Measurements from ENCODE around the gene GLT8D2. TPM values are rescaled to one million over a fixed set of nuclear protein-coding genes. Genes with fewer than 3 reads are reported as not detected.

Gene GLT8D2
- total and polyA plus RNA-seq, 2 experiments from 2014 or later = 4.2 to 8.5 TPM

DNA sequence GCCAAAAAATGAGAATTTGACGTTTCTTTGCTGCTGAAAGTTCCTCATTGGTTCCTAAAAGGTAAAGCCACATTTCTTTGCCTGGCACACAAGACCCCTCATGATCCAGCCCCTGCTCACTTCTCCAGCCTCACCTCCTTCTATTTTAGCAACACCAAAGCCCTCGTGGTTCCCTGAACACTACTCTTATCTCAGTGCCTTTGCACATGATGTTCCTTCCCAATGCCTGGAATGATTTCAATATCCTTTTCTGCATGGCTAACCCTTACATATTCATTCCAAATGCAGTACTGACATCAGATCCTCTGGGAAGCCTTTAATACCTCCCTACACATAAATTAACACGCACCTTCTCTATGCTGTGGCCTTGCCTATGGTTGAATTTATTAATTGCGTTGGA lies 39.9 kb downstream of the GLT8D2 start:
- no peak overlapping the region for H2AFZ ChIP-seq
- DNase-seq (ENCODE audit: low spot score) (no peak), ATAC-seq (no peak)
- H3F3A ChIP-seq (replicated peaks; ENCODE audit: low read depth) = no peaks in the 10 kb centered on the region
- Mint-ChIP-seq H3K4me1 (no peaks in the 10 kb centered on the region), H3K27me3 (ENCODE audit: insufficient read depth, low read depth, poor library complexity) (peaks cover 7% of the 10 kb centered on the region), H3K9me3 (peaks cover 12% of the 10 kb centered on the region), H3K27ac (no peak overlapping the region), H3K36me3 (ENCODE audit: low read depth) (peaks cover 3% of the 10 kb centered on the region; the same call in 1 of the 3 replicates), H3K4me3 (no peak overlapping the region)
- H3K4me1 ChIP-seq (ENCODE audit: insufficient read depth) = no peaks in the 10 kb centered on the region
- no peaks in the 10 kb centered on the region for H4K20me1 ChIP-seq (replicated peaks; ENCODE audit: insufficient read depth)
- no peak overlapping the region for H3K27ac ChIP-seq (ENCODE audit: low read depth)
- no peaks in the 10 kb centered on the region for H3K36me3 ChIP-seq (ENCODE audit: insufficient read depth)
- no peaks in the 10 kb centered on the region for H3K79me2 ChIP-seq (replicated peaks; ENCODE audit: insufficient read depth)
- TF ChIP-seq, protein P1, sequence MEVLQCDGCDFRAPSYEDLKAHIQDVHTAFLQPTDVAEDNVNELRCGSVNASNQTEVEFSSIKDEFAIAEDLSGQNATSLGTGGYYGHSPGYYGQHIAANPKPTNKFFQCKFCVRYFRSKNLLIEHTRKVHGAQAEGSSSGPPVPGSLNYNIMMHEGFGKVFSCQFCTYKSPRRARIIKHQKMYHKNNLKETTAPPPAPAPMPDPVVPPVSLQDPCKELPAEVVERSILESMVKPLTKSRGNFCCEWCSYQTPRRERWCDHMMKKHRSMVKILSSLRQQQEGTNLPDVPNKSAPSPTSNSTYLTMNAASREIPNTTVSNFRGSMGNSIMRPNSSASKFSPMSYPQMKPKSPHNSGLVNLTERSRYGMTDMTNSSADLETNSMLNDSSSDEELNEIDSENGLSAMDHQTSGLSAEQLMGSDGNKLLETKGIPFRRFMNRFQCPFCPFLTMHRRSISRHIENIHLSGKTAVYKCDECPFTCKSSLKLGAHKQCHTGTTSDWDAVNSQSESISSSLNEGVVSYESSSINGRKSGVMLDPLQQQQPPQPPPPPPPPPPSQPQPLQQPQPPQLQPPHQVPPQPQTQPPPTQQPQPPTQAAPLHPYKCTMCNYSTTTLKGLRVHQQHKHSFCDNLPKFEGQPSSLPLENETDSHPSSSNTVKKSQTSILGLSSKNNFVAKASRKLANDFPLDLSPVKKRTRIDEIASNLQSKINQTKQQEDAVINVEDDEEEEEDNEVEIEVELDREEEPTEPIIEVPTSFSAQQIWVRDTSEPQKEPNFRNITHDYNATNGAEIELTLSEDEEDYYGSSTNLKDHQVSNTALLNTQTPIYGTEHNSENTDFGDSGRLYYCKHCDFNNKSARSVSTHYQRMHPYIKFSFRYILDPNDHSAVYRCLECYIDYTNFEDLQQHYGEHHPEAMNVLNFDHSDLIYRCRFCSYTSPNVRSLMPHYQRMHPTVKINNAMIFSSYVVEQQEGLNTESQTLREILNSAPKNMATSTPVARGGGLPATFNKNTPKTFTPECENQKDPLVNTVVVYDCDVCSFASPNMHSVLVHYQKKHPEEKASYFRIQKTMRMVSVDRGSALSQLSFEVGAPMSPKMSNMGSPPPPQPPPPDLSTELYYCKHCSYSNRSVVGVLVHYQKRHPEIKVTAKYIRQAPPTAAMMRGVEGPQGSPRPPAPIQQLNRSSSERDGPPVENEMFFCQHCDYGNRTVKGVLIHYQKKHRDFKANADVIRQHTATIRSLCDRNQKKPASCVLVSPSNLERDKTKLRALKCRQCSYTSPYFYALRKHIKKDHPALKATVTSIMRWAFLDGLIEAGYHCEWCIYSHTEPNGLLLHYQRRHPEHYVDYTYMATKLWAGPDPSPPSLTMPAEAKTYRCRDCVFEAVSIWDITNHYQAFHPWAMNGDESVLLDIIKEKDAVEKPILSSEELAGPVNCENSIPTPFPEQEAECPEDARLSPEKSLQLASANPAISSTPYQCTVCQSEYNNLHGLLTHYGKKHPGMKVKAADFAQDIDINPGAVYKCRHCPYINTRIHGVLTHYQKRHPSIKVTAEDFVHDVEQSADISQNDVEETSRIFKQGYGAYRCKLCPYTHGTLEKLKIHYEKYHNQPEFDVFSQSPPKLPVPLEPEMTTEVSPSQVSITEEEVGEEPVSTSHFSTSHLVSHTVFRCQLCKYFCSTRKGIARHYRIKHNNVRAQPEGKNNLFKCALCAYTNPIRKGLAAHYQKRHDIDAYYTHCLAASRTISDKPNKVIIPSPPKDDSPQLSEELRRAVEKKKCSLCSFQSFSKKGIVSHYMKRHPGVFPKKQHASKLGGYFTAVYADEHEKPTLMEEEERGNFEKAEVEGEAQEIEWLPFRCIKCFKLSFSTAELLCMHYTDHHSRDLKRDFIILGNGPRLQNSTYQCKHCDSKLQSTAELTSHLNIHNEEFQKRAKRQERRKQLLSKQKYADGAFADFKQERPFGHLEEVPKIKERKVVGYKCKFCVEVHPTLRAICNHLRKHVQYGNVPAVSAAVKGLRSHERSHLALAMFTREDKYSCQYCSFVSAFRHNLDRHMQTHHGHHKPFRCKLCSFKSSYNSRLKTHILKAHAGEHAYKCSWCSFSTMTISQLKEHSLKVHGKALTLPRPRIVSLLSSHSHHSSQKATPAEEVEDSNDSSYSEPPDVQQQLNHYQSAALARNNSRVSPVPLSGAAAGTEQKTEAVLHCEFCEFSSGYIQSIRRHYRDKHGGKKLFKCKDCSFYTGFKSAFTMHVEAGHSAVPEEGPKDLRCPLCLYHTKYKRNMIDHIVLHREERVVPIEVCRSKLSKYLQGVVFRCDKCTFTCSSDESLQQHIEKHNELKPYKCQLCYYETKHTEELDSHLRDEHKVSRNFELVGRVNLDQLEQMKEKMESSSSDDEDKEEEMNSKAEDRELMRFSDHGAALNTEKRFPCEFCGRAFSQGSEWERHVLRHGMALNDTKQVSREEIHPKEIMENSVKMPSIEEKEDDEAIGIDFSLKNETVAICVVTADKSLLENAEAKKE (CRISPR knock-in tag; IDR thresholded peaks at IDR 0.05) = no peak
- no peak for TF ChIP-seq POLR2AphosphoS5 (IDR thresholded peaks at IDR 0.05; ENCODE audit: low read depth)
- no peak for TF ChIP-seq EZH2phosphoT487 (IDR thresholded peaks at IDR 0.05; ENCODE audit: unreplicated experiment)
- no peak for TF ChIP-seq CREB1 (CRISPR knock-in tag; IDR thresholded peaks at IDR 0.05; ENCODE audit: low read depth)
- no peak for TF ChIP-seq ZNF331 (CRISPR knock-in tag; IDR thresholded peaks at IDR 0.05; ENCODE audit: low read depth)
- TF ChIP-seq ZNF114 (CRISPR knock-in tag; IDR thresholded peaks at IDR 0.05) = no peak
- no peak for TF ChIP-seq EZH2 (IDR thresholded peaks at IDR 0.05; ENCODE audit: low read depth, unreplicated experiment)
- TF ChIP-seq STAT1 (IDR thresholded peaks at IDR 0.05; ENCODE audit: unreplicated experiment) = no peak
- TF ChIP-seq, protein P2, sequence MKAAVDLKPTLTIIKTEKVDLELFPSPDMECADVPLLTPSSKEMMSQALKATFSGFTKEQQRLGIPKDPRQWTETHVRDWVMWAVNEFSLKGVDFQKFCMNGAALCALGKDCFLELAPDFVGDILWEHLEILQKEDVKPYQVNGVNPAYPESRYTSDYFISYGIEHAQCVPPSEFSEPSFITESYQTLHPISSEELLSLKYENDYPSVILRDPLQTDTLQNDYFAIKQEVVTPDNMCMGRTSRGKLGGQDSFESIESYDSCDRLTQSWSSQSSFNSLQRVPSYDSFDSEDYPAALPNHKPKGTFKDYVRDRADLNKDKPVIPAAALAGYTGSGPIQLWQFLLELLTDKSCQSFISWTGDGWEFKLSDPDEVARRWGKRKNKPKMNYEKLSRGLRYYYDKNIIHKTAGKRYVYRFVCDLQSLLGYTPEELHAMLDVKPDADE (IDR thresholded peaks at IDR 0.05) = no peak
- no peak for TF ChIP-seq NANOG (IDR thresholded peaks at IDR 0.05; ENCODE audit: borderline replicate concordance)
- TF ChIP-seq, protein P3, sequence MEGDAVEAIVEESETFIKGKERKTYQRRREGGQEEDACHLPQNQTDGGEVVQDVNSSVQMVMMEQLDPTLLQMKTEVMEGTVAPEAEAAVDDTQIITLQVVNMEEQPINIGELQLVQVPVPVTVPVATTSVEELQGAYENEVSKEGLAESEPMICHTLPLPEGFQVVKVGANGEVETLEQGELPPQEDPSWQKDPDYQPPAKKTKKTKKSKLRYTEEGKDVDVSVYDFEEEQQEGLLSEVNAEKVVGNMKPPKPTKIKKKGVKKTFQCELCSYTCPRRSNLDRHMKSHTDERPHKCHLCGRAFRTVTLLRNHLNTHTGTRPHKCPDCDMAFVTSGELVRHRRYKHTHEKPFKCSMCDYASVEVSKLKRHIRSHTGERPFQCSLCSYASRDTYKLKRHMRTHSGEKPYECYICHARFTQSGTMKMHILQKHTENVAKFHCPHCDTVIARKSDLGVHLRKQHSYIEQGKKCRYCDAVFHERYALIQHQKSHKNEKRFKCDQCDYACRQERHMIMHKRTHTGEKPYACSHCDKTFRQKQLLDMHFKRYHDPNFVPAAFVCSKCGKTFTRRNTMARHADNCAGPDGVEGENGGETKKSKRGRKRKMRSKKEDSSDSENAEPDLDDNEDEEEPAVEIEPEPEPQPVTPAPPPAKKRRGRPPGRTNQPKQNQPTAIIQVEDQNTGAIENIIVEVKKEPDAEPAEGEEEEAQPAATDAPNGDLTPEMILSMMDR (conservative IDR thresholded peaks at IDR 0.05; ENCODE audit: low read depth in 2 of 2) = no peak
- TF ChIP-seq, protein P4, sequence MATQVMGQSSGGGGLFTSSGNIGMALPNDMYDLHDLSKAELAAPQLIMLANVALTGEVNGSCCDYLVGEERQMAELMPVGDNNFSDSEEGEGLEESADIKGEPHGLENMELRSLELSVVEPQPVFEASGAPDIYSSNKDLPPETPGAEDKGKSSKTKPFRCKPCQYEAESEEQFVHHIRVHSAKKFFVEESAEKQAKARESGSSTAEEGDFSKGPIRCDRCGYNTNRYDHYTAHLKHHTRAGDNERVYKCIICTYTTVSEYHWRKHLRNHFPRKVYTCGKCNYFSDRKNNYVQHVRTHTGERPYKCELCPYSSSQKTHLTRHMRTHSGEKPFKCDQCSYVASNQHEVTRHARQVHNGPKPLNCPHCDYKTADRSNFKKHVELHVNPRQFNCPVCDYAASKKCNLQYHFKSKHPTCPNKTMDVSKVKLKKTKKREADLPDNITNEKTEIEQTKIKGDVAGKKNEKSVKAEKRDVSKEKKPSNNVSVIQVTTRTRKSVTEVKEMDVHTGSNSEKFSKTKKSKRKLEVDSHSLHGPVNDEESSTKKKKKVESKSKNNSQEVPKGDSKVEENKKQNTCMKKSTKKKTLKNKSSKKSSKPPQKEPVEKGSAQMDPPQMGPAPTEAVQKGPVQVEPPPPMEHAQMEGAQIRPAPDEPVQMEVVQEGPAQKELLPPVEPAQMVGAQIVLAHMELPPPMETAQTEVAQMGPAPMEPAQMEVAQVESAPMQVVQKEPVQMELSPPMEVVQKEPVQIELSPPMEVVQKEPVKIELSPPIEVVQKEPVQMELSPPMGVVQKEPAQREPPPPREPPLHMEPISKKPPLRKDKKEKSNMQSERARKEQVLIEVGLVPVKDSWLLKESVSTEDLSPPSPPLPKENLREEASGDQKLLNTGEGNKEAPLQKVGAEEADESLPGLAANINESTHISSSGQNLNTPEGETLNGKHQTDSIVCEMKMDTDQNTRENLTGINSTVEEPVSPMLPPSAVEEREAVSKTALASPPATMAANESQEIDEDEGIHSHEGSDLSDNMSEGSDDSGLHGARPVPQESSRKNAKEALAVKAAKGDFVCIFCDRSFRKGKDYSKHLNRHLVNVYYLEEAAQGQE (IDR thresholded peaks at IDR 0.05; ENCODE audit: unreplicated experiment) = no peak
- no peak for TF ChIP-seq JUNB (IDR thresholded peaks at IDR 0.05; ENCODE audit: unreplicated experiment)
- H3K9me2 ChIP-seq (ENCODE audit: insufficient read depth) = no peaks in the 10 kb centered on the region
- no peaks in the 10 kb centered on the region for H3K27me3 ChIP-seq (ENCODE audit: insufficient read depth)
- H3K4me2 ChIP-seq = no peak overlapping the region
- no peak overlapping the region for H3K4me3 ChIP-seq
